Measurements from ENCODE around the gene ATXN2L. TPM values are rescaled to one million over a fixed set of nuclear protein-coding genes. Genes with fewer than 3 reads are reported as not detected.
A peak's percentile ranks its signal among the peaks of the same experiment; 100 is the strongest.
"Not testable (repeated sequence)": the region's sequence is repeated elsewhere in the genome, so short reads cannot be mapped to it uniquely, and the experiment has no call there.

Gene ATXN2L
- polyA plus RNA-seq, 10 donors, result 59.2 to 99.8 (median 77.9) TPM

GRCh38 chr16:28836761-28837064, 13.9 kb downstream of the ATXN2L start:
- no peak for DNase-seq

- DNase-seq, result no peak
These were observed 15.1 kb downstream of the ATXN2L start for GRCh38 chr16:28837672-28838557.

- no peak for DNase-seq
These were observed 15.7 kb downstream of the ATXN2L start for GRCh38 chr16:28838558-28838918.

- no peak for DNase-seq
These were observed 16.3 kb downstream of the ATXN2L start for GRCh38 chr16:28839004-28839639.

- DNase-seq, result no peak
These were observed 17.1 kb downstream of the ATXN2L start for GRCh38 chr16:28839899-28840298.

- no peak for DNase-seq
These were observed 19.9 kb downstream of the ATXN2L start for GRCh38 chr16:28842696-28843095.

GRCh38 chr16:28843766-28844165, 21.0 kb downstream of the ATXN2L start:
- no peak for DNase-seq

- DNase-seq, result no peak
These were observed 21.6 kb downstream of the ATXN2L start for GRCh38 chr16:28844226-28844885.

- no peak for DNase-seq
These were observed 22.5 kb downstream of the ATXN2L start for GRCh38 chr16:28845293-28845692.

- DNase-seq, result no peak
These were observed 22.9 kb downstream of the ATXN2L start for GRCh38 chr16:28845761-28846079.

- DNase-seq, result peak; percentile 99
These were observed 23.5 kb downstream of the ATXN2L start, which contains the start of gene TUFM for GRCh38 chr16:28846080-28846932. TUFM (minus strand) TSS chr16:28846348; CDS start chr16:28846269, 79 bp downstream.

- no peak for DNase-seq
These were observed 24.1 kb downstream of the ATXN2L start for GRCh38 chr16:28846933-28847273.

GRCh38 chr16:28858421-28858820, 35.6 kb downstream of the ATXN2L start:
- DNase-seq, result no peak

- DNase-seq, result no peak
These were observed 36.5 kb downstream of the ATXN2L start for GRCh38 chr16:28859326-28859725.

- peak in 2 of 3 donors; percentile 45 to 76 for DNase-seq
These were observed 41.4 kb downstream of the ATXN2L start for GRCh38 chr16:28863929-28864793.

- DNase-seq, result no peak
These were observed 42.3 kb downstream of the ATXN2L start for GRCh38 chr16:28865001-28865688.

GRCh38 chr16:28865722-28866453, 43.1 kb downstream of the ATXN2L start:
- DNase-seq, result no peak

GRCh38 chr16:28866454-28866804, 43.6 kb downstream of the ATXN2L start:
- DNase-seq, result no peak

- no peak for DNase-seq
These were observed 44.4 kb downstream of the ATXN2L start for GRCh38 chr16:28867241-28867640.

GRCh38 chr16:28867646-28868045, 44.8 kb downstream of the ATXN2L start:
- not testable (repeated sequence) for DNase-seq

Measured in muscle of back (tissue), 11 donors.